Gastroesophageal sphincter (tissue), 4 donors: Measurements from ENCODE around the gene SPZ1. TPM values are rescaled to one million over a fixed set of nuclear protein-coding genes. Genes with fewer than 3 reads are reported as not detected.

Experiments
- ATAC-seq: fragments of 150-250 bp; one replicate; pipeline ENCODE4 v1.9.1; 2016; ENCODE audit warnings: mild to moderate bottlenecking, moderate library complexity
- H3K27ac ChIP-seq, 4 donors: fragments of 200-600 bp; sonication (generic) in 3 of 4; 1 replicate in 3 of 4; 2 replicates in 1 of 4; pipeline ENCODE4 v1.5.1; 2016 to 2019
- H3K27me3 ChIP-seq: fragments of 200-600 bp; sonication (generic); one replicate; pipeline ENCODE4 v1.5.1; 2019
- H3K36me3 ChIP-seq, 2 donors: fragments of 200-600 bp; sonication (generic); one replicate each; pipeline ENCODE4 v1.5.1; 2019; ENCODE audit warnings: control low read depth in 1 of 2
- H3K4me1 ChIP-seq, 3 donors: fragments of 200-600 bp; sonication (generic); 1 replicate in 2 of 3; 2 replicates in 1 of 3; pipeline ENCODE4 v1.5.1; 2016 to 2019; ENCODE audit warnings: control low read depth in 2 of 3
- H3K4me3 ChIP-seq, 2 donors: fragments of 200-600 bp; sonication (generic); one replicate each; pipeline ENCODE4 v1.5.1; 2019; ENCODE audit warnings: mild to moderate bottlenecking in 1 of 2, moderate library complexity in 1 of 2
- H3K9me3 ChIP-seq, 3 donors: fragments of 200-600 bp; sonication (generic); one replicate each; pipeline ENCODE4 v1.5.1; 2017 to 2019; ENCODE audit warnings: control low read depth in 2 of 3
- EP300 ChIP-seq: sonication (generic); formaldehyde crosslinking; IDR thresholded peaks from one replicate; pipeline ENCODE4 v1.6.1; 2017; ENCODE audit warnings: antibody characterized with exemption, mild to moderate bottlenecking
- POLR2A ChIP-seq, 2 donors: fragments of 450-650 bp; IDR thresholded peaks; one replicate each; pipeline ENCODE4 v1.6.1; 2017; ENCODE audit warnings: antibody characterized with exemption in 2 of 2, mild to moderate bottlenecking in 2 of 2, moderate library complexity in 1 of 2
- POLR2AphosphoS5 ChIP-seq: sonication (generic); formaldehyde crosslinking; IDR thresholded peaks from one replicate; pipeline ENCODE4 v1.6.1; 2017; ENCODE audit warnings: antibody characterized with exemption
- WGBS, 2 donors: methylation state at CpG; one replicate each; pipeline ENCODE4 v1.1.5; 2018; ENCODE audit warnings: low coverage in 1 of 2; 5-methylcytosine and 5-hydroxymethylcytosine counted together
- total RNA-seq, 4 donors: library from RNA; depleted of rRNA; stranded (reverse); fragments of >200 nt; gene quantifications; one replicate each; pipeline ENCODE4 v1.1.0, GENCODE V29; 2016
- TF ChIP-seq, protein P1 (sequence below), 4 experiments: fragments of 200-600 bp in 2 of 4; fragments of 450-650 bp in 2 of 4; sonication (generic) in 1 of 4; IDR thresholded peaks; one replicate each; pipeline ENCODE4 v1.5.1; 2017 to 2019; ENCODE audit warnings: antibody characterized with exemption in 4 of 4, mild to moderate bottlenecking in 2 of 4, moderate library complexity in 2 of 4

SPZ1 gene
- total RNA-seq, 4 donors from 2014 or later, result not detected

- no peaks in the 10 kb centered on the region for H3K27me3 ChIP-seq
- no peaks in the 10 kb centered on the region for H3K36me3 ChIP-seq
- TF ChIP-seq POLR2A (IDR thresholded peaks at IDR 0.05) (no peak), EP300 (no peak), POLR2AphosphoS5 (no peak)
- TF ChIP-seq, protein P1, sequence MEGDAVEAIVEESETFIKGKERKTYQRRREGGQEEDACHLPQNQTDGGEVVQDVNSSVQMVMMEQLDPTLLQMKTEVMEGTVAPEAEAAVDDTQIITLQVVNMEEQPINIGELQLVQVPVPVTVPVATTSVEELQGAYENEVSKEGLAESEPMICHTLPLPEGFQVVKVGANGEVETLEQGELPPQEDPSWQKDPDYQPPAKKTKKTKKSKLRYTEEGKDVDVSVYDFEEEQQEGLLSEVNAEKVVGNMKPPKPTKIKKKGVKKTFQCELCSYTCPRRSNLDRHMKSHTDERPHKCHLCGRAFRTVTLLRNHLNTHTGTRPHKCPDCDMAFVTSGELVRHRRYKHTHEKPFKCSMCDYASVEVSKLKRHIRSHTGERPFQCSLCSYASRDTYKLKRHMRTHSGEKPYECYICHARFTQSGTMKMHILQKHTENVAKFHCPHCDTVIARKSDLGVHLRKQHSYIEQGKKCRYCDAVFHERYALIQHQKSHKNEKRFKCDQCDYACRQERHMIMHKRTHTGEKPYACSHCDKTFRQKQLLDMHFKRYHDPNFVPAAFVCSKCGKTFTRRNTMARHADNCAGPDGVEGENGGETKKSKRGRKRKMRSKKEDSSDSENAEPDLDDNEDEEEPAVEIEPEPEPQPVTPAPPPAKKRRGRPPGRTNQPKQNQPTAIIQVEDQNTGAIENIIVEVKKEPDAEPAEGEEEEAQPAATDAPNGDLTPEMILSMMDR (IDR thresholded peaks at IDR 0.05), result no peak
- no peak overlapping the region for H3K4me3 ChIP-seq
- no peaks in the 10 kb centered on the region for H3K4me1 ChIP-seq
- H3K9me3 ChIP-seq, result no peaks in the 10 kb centered on the region
- WGBS, 2 donors, result 63 to 67% methylated on average over 3 of the region's 3 CpGs
- no peak for ATAC-seq
- no peak overlapping the region for H3K27ac ChIP-seq
These were observed 37.7 kb upstream of the SPZ1 start for GRCh38 chr5:80282054-80282453.

- no peaks in the 10 kb centered on the region for H3K4me1 ChIP-seq
- no peak overlapping the region for H3K27ac ChIP-seq
- TF ChIP-seq POLR2A (IDR thresholded peaks at IDR 0.05) (no peak), POLR2AphosphoS5 (no peak), EP300 (no peak)
- TF ChIP-seq, protein P1 (IDR thresholded peaks at IDR 0.05), result no peak
- H3K36me3 ChIP-seq, result no peaks in the 10 kb centered on the region
- 58 to 75% methylated on average over 1 of the region's 1 CpG for WGBS, 2 donors
- ATAC-seq, result no peak
- H3K27me3 ChIP-seq, result no peaks in the 10 kb centered on the region
- no peak overlapping the region for H3K4me3 ChIP-seq
- H3K9me3 ChIP-seq, result no peaks in the 10 kb centered on the region
These were observed 36.4 kb upstream of the SPZ1 start for GRCh38 chr5:80283360-80283759.

GRCh38 chr5:80284720-80285119 lies 35.1 kb upstream of the SPZ1 start:
- H3K4me3 ChIP-seq, result no peak overlapping the region
- H3K36me3 ChIP-seq, result no peaks in the 10 kb centered on the region
- 60 to 68% methylated on average over 1 to 2 of the region's 2 CpGs for WGBS, 2 donors
- no peaks in the 10 kb centered on the region for H3K9me3 ChIP-seq
- no peaks in the 10 kb centered on the region for H3K27me3 ChIP-seq
- H3K4me1 ChIP-seq, result no peaks in the 10 kb centered on the region
- no peak overlapping the region for H3K27ac ChIP-seq
- TF ChIP-seq EP300, result no peak
- TF ChIP-seq, protein P1 (IDR thresholded peaks at IDR 0.05), result no peak
- no peak for TF ChIP-seq POLR2AphosphoS5
- no peak for TF ChIP-seq POLR2A (IDR thresholded peaks at IDR 0.05)
- ATAC-seq, result no peak

DNA sequence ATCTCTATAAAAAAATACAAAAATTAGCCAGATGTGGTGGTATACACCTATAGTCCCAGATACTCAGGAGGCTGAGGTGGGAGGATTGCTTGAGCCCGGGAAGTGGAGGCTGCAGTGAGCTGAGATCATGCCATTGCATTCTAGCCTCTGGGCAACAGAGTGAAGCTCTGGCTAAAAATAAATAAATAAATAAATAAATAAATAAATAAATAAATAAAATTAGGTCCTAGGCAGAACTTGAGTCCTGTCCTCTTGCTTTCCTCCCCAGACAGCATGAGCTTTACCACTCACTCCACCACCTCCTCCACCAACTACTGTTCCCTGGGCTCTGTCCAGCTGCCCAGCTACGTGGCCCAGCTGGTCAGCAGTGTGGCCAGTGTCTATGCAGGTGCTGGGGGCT lies 31.6 kb upstream of the SPZ1 start:
- H3K27me3 ChIP-seq, result no peaks in the 10 kb centered on the region
- no peak overlapping the region for H3K4me3 ChIP-seq
- H3K9me3 ChIP-seq, result no peaks in the 10 kb centered on the region
- H3K36me3 ChIP-seq, result no peaks in the 10 kb centered on the region
- ATAC-seq, result no peak
- TF ChIP-seq, protein P1 (IDR thresholded peaks at IDR 0.05), result no peak
- no peak overlapping the region for H3K27ac ChIP-seq
- 61 to 100% methylated on average over 1 to 2 of the region's 2 CpGs for WGBS, 2 donors
- no peaks in the 10 kb centered on the region for H3K4me1 ChIP-seq

- WGBS, 2 donors, result 100% methylated on average over 1 of the region's 2 CpGs; no CpG with 5 or more reads in 1 of the 2 donors
- H3K4me3 ChIP-seq, result no peak overlapping the region
- TF ChIP-seq POLR2AphosphoS5, result no peak
- TF ChIP-seq, protein P1 (IDR thresholded peaks at IDR 0.05), result no peak
- TF ChIP-seq EP300, result no peak
- TF ChIP-seq POLR2A (IDR thresholded peaks at IDR 0.05), result no peak
- no peak overlapping the region for H3K27ac ChIP-seq
- ATAC-seq, result no peak
- H3K36me3 ChIP-seq, result no peaks in the 10 kb centered on the region
- H3K27me3 ChIP-seq, result no peaks in the 10 kb centered on the region
- H3K9me3 ChIP-seq, result no peaks in the 10 kb centered on the region
- H3K4me1 ChIP-seq, result no peaks in the 10 kb centered on the region
These were observed 30.5 kb upstream of the SPZ1 start for GRCh38 chr5:80289320-80289719.
